ENCODE data around the gene FAM241B.

FAM241B gene

DNA sequence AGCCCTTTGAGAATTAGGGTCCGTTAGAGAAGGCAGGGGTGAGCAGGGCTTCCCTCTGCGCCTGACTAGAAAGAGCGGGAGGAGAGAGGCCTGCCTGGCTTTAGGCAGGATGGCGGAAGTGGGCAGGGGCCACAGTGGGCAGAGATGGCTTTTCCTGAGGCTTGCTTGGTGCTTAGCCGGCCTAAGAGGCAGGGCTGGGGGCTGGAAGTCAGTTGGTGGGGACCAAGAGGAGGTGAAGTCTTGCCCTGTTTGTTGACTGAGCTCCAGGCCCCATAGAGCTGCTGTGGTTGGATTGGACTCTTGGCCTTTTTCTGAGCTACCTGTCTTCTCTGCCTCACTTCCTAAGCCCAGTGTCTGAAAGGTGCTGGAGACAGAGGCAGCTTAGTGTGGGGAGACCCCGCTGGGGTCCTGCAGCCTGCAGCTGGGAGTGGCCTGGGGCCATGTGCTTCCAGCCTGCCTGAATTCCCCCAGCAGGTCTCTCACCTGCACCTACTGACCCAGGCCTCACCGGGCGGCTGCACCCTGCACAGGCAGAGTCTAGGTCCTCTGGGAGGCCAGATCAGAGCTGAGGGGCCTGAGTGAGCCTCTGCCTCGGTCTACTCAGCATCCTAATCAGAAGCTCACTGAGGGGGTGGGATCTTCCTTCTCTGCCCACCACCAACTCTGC is 4.8 kb downstream of the FAM241B start:
- DNase-seq: no peak

DNA sequence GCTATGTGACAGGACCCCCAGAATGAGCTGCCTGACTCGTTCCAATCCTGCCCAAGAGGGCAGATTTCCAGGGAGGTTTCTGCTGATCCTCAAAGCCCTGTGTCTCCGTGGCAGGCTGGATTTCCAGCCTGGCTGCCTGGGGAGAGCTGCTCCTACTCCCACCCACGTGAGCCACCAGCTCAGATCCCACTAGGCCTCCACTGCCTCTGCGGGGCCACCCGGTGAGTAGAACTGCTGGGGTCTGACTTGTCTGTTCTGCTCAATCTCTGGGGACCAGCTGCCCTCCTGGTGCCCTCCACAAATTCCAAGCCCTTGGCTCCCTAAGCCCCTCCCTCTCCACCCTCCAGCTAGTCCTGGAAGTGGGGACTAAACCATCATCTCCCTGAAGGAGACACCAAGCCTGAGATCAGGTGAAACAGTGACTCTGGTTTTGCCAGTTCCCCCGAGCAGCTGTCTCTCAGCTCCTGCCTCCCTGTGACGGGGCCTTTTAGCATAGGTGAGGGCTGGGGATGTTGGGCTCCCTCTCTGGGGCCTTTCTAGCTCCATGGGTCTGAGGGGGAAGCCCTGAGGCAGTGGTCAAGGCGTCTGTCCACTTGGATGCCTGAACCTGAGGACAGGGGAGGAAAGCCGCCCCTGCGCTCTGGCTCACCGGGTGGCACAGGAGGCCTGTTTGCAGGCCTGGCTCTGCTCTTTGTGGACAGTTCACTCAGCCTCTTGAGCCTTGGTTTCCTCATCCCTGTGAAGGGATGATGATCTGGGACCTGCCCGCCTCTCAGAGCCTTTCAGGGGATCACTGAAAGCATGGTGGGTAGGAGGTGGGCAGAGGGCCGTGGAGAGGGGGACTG is 5.6 kb downstream of the FAM241B start:
- no peak for DNase-seq

- DNase-seq: no peak
Measured at GRCh38 chr10:69636273-69636575, 6.2 kb downstream of the FAM241B start.

- DNase-seq: no peak
Measured at GRCh38 chr10:69636626-69637605, 6.9 kb downstream of the FAM241B start.

DNA sequence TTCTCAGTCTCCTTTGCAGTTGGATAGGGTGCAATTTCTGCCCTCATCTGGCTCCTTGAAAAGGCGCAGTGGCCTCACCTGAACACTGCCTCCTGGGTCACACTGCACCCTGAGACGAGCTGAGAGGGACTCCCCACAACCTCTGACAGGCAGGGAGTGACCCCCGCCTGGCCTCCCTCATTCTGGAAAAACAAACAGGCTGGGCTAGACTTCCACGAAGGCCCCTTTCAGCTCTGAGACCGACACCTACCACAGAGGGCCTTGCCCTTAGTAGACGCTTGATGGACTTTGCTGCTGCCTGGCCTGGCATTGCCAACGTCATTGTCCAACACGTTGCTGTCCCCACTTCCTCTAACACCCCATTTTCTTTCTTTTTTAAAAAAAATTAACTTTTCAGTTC is 8.6 kb downstream of the FAM241B start:
- DNase-seq: no peak

DNA sequence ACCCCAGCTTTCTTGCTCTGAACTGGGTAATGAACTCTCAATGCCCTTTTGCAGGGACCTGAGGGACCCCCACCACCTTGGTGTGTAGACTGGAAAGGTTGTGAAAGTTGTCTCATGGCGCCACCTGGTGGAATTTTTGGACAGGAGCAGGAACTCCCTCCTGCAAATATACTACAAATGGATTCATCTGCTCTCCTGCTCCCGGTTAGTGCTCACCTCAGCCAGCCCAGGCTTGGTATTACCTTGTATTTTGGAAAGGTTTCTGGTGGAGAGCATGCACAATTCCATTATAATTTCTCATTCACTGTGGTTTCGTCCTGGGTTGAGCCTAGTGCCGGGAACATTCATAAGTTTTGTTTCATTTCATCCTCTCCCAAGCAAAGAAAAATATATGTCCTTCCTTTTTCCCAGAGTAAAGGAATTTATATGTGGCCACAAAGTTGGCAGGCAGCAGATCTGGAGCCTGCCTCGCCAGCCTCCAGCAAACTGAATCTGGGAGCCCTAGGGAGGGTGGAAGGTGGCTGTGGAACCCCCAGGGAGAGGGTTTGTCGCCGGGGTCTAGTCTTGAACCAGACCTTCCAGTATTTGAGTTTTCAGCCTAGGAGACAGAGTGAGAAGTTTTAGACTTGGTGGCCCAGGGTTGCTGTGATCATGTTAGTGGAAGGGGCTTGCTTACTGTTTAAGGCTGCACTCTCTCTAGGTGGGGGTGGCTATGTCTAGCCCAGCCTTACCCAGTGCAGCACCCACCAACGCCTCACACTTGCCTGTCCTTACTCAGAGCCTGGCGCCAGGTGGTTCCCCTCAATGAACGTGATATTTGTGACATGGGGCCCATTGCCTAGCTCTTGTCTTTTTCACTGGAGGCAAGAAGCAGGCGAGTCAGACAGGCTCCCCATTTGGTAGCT is 9.5 kb downstream of the FAM241B start:
- DNase-seq: no peak

DNA sequence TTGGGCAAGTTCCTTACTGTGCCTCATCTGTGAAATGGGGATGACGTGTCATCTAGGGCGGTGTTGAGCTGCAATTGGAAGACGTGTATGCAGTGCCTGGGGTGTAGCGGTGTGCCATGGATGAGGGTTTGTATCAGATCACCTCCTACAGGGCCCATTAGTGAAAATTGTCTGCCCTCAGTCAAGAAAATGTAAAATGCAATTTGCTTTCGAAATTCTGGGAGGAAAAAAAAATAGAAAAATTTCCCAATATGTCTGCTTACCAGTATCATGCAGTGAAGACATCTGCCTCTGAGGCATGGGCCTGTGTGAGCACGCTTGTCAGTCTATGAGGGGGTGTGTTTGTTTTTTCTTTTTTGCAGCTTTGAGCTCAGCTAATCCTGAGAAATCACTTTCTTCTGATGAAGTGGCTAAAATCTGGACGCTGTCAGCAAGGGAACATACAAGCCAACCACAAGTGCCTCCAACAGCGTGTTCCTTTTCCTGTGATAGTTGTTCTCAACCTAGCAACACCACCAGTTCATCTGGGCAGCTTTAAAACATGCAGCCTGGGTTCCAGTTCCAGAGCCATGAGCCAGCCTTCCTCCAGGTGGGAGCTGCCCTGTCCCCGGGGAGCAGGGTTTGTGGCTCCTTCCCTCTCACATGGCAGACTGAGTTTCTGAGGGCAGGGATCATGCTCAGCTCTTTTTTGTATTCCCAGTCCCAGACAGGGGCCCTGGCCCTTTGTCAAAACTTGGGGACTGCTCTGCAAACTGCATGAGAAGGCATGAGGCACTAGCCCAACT is 10.3 kb downstream of the FAM241B start:
- no peak for DNase-seq

DNA sequence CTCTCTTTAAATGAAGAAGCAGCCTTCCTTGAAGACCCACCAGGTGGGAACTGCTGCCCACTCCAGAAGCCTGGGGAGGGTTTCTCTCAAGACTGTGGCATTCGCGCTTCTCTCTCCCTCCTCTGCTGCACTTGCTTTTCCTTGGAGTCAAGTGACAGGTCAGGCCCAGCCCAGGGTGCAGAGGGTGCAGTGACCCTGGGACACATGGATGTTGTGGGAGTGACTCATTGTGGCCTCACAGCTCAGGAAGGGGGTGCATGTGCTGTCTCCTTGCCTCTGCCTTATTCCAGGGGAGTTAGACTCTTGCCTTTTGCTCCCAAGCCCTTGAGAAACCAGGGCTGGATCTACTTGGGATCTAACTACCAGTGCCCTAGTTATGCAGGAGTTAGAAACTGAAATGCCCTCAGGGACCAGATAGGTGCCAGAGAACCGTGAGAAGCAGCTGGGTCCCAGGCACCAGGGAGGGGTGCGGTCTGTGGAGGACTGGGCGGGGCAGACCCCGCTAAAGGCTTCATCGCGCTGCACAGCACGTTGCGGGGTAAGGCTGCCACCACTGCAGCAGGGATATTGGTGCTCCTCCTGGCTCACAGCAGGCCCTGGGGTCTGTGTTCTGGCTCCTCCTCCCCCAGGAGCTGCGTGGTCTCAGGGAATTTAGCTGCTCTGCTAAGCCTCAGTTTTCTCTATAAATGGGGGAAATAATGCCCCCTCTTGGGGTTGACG is 11.4 kb downstream of the FAM241B start:
- no peak for DNase-seq

- DNase-seq: no peak
Measured at GRCh38 chr10:69642747-69643146, 12.7 kb downstream of the FAM241B start.

GRCh38 chr10:69643779-69644657 is 14.0 kb downstream of the FAM241B start:
- DNase-seq: no peak

DNA sequence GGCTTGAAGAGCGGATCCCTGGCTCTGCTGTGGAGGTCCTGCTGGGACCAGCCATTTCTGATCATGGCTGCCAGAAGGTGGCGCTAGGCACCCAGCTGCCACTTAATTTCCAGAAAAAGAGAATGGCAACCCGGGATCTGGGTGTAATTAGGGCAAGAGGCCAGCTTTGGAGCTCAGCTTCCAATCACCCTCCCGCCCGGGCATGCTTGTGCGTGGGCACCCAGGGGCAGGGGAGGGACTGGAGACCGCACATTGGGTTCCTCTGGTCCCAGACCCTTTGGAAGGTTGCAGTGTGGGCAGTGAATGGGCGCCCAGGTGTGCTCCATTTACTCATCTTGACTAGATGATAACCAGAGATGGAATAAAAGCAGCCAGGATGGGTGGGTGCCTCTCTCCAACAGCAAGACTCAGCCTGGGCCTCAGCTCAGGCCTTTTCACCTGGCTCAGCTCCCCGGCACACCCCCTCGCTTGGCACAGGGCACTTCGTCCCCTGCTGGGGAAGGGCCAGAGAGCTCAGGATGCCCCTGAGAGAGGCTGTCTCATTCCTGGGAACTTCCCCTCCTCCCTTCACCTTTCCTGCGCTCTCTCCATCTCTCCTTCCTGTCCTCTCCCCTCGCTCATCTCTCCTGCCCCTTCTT is 14.7 kb downstream of the FAM241B start:
- DNase-seq: no peak

GRCh38 chr10:69645296-69646184 is 15.5 kb downstream of the FAM241B start:
- DNase-seq: no peak

- no peak for DNase-seq
Measured at GRCh38 chr10:69646185-69647060, 16.4 kb downstream of the FAM241B start.

- no peak for DNase-seq
Measured at GRCh38 chr10:69647126-69647525, 17.1 kb downstream of the FAM241B start.

- DNase-seq: no peak
Measured at GRCh38 chr10:69647819-69648218, 17.8 kb downstream of the FAM241B start.

- DNase-seq: no peak
Measured at GRCh38 chr10:69648461-69648860, 18.4 kb downstream of the FAM241B start.

Data from NCI-H1048 (cell line).